IMR-90 (cell line): Measurements from ENCODE around the gene OTUB2. TPM values are rescaled to one million over a fixed set of nuclear protein-coding genes. Genes with fewer than 3 reads are reported as not detected.

Experiments used
- ATAC-seq: fragments of 200-7000 bp; cut with Tn5 transposase; 2 replicates; pipeline ENCODE4 v1.9.1; 2020; ENCODE audit warnings: low read depth, mild to moderate bottlenecking, moderate library complexity
- BruUV-seq: library from RNA; stranded (reverse); fragments of 400-500 nt; replicated peaks from 2 replicates; lab custom pipeline; 2021; lab: Mats Ljungman, UMichigan
- CTCF ChIA-PET: fragments of 300-600 bp; formaldehyde crosslinking; extraction: SDS; loops from one replicate; lab custom pipeline; 2021; ENCODE audit warnings: antibody characterized with exemption; lab: Yijun Ruan, JAX
- POLR2A ChIA-PET: fragments of 300-600 bp; sonication (Branson Sonifier 250); formaldehyde crosslinking; loops from one replicate; lab custom pipeline; 2022; ENCODE audit warnings: antibody characterized with exemption; ENCODE audit not compliant: unreplicated experiment; lab: Charles Lee
- DNase-seq: peaks from one replicate; pipeline ENCODE4 v3.0.0; 2013
- H2AFZ ChIP-seq: replicated peaks from 2 replicates; pipeline ENCODE3; 2013; ENCODE audit warnings: low read length, mild to moderate bottlenecking; ENCODE audit not compliant: poor library complexity
- H2AK5ac ChIP-seq: 2 replicates; pipeline ENCODE4 v1.6.1; 2013; ENCODE audit warnings: low read depth, low read length, inconsistent platforms
- H2AK9ac ChIP-seq: replicated peaks from 2 replicates; pipeline ENCODE3; 2013; ENCODE audit warnings: mild to moderate bottlenecking, low read depth, low read length, moderate library complexity; ENCODE audit not compliant: poor library complexity
- H2BK120ac ChIP-seq: 2 replicates; pipeline ENCODE4 v1.6.1; 2013; ENCODE audit warnings: low read depth, low read length, inconsistent platforms
- H2BK15ac ChIP-seq: 3 replicates; pipeline ENCODE4 v1.6.1; 2013; ENCODE audit warnings: low read depth, low read length, inconsistent platforms
- H2BK20ac ChIP-seq: 2 replicates; pipeline ENCODE4 v1.6.1; 2013; ENCODE audit warnings: low read depth, mild to moderate bottlenecking, inconsistent platforms, low read length, moderate library complexity
- H2BK5ac ChIP-seq: 2 replicates; pipeline ENCODE4 v1.6.1; 2013; ENCODE audit warnings: mild to moderate bottlenecking, low read depth, low read length, inconsistent platforms; ENCODE audit not compliant: poor library complexity, severe bottlenecking
- H3K14ac ChIP-seq: replicated peaks from 2 replicates; pipeline ENCODE4 v1.6.1; 2013; ENCODE audit warnings: low read depth, low read length, inconsistent platforms
- H3K18ac ChIP-seq: 2 replicates; pipeline ENCODE4 v1.6.1; 2013; ENCODE audit warnings: low read depth, low read length, control low read depth
- H3K23ac ChIP-seq: 2 replicates; pipeline ENCODE4 v1.6.1; 2013; ENCODE audit warnings: low read depth, low read length, inconsistent platforms
- H3K27ac ChIP-seq: 2 replicates; pipeline ENCODE4 v1.5.1; 2013; ENCODE audit warnings: mild to moderate bottlenecking, control low read depth, low read length; ENCODE audit not compliant: insufficient read depth
- H3K27me3 ChIP-seq: 2 replicates; pipeline ENCODE4 v1.6.1; 2013; ENCODE audit warnings: low read length; ENCODE audit not compliant: control insufficient read depth, insufficient read depth
- H3K36me3 ChIP-seq: 2 replicates; pipeline ENCODE4 v1.6.1; 2013; ENCODE audit warnings: low read length, mixed read lengths; ENCODE audit not compliant: control insufficient read depth, insufficient read depth
- H3K4ac ChIP-seq: 2 replicates; pipeline ENCODE4 v1.6.1; 2013; ENCODE audit warnings: low read depth, low read length, inconsistent platforms
- H3K4me1 ChIP-seq: 2 replicates; pipeline ENCODE4 v1.6.1; 2013; ENCODE audit warnings: low read length, mixed read lengths; ENCODE audit not compliant: control insufficient read depth, insufficient read depth
- H3K4me2 ChIP-seq: 2 replicates; pipeline ENCODE4 v1.6.1; 2013; ENCODE audit warnings: low read depth, mild to moderate bottlenecking, control low read depth, low read length, moderate library complexity
- H3K4me3 ChIP-seq: 2 replicates; pipeline ENCODE4 v1.5.1; 2013; ENCODE audit warnings: low read depth, mild to moderate bottlenecking, control low read depth, low read length, moderate library complexity; ENCODE audit not compliant: insufficient read depth
- H3K56ac ChIP-seq: 2 replicates; pipeline ENCODE4 v1.6.1; 2013; ENCODE audit warnings: low read length, inconsistent platforms; ENCODE audit not compliant: insufficient read depth; ENCODE audit errors: extremely low read depth
- H3K79me1 ChIP-seq, 2 experiments: 2 replicates each; pipeline ENCODE4 v1.6.1; 2013; ENCODE audit warnings: low read length in 2 of 2, inconsistent platforms in 1 of 2, low read depth in 1 of 2
- H3K9ac ChIP-seq: 2 replicates; pipeline ENCODE4 v1.6.1; 2013; ENCODE audit warnings: low read depth, low read length, control low read depth
- H3K9me1 ChIP-seq: 2 replicates; pipeline ENCODE4 v1.6.1; 2013; ENCODE audit warnings: low read length, inconsistent platforms; ENCODE audit not compliant: insufficient read depth
- H3K9me3 ChIP-seq: 2 replicates; pipeline ENCODE4 v1.6.1; 2013; ENCODE audit warnings: low read length; ENCODE audit not compliant: control insufficient read depth, insufficient read depth
- H4K20me1 ChIP-seq: 2 replicates; pipeline ENCODE4 v1.6.1; 2013; ENCODE audit warnings: low read length, inconsistent platforms; ENCODE audit not compliant: insufficient read depth
- H4K5ac ChIP-seq: 2 replicates; pipeline ENCODE4 v1.6.1; 2013; ENCODE audit warnings: mild to moderate bottlenecking, low read depth, low read length, control low read depth
- H4K8ac ChIP-seq, 2 experiments: 2 replicates each; pipeline ENCODE4 v1.6.1; 2013; ENCODE audit warnings: low read depth in 2 of 2, low read length in 2 of 2, control low read depth in 1 of 2, inconsistent platforms in 1 of 2
- H4K91ac ChIP-seq: 2 replicates; pipeline ENCODE4 v1.6.1; 2013; ENCODE audit warnings: low read depth, low read length, inconsistent platforms; ENCODE audit not compliant: insufficient read depth
- BHLHE40 ChIP-seq: fragments of 150-350 bp; IDR thresholded peaks from 2 replicates; pipeline ENCODE4 v1.6.1; 2016; ENCODE audit warnings: mild to moderate bottlenecking, low read depth, low read length
- ELK1 ChIP-seq: fragments of 150-350 bp; IDR thresholded peaks from 2 replicates; pipeline ENCODE4 v1.6.1; 2016; ENCODE audit warnings: low read depth, mild to moderate bottlenecking, low read length, moderate library complexity, borderline replicate concordance
- FOS ChIP-seq: fragments of 150-350 bp; IDR thresholded peaks from 2 replicates; pipeline ENCODE4 v1.6.1; 2016; ENCODE audit warnings: low read depth, low read length
- MAFK ChIP-seq: IDR thresholded peaks from 2 replicates; pipeline ENCODE4 v1.6.1; 2012; ENCODE audit warnings: low read depth, low read length, improper control_type of control experiment
- MXI1 ChIP-seq: IDR thresholded peaks from 2 replicates; pipeline ENCODE4 v1.6.1; 2012; ENCODE audit warnings: low read depth, mild to moderate bottlenecking, low read length, moderate library complexity, borderline replicate concordance
- NFE2L2 ChIP-seq: fragments of 150-350 bp; IDR thresholded peaks from 2 replicates; pipeline ENCODE4 v1.6.1; 2016; ENCODE audit warnings: low read depth, mild to moderate bottlenecking, low read length
- POLR2A ChIP-seq: IDR thresholded peaks from 2 replicates; pipeline ENCODE4 v1.6.1; 2012; ENCODE audit warnings: mild to moderate bottlenecking, low read depth, low read length
- USF2 ChIP-seq: fragments of 150-350 bp; IDR thresholded peaks from 2 replicates; pipeline ENCODE4 v1.6.1; 2017; ENCODE audit warnings: mild to moderate bottlenecking, antibody characterized with exemption, low read length, low read depth
- WGBS, 2 experiments: methylation state at CpG; one replicate each; pipeline versions ENCODE4 v1.1.5 to v1.1.7; 2013; ENCODE audit warnings: missing lambda C conversion rate in 2 of 2; ENCODE audit not compliant: insufficient read length in 1 of 2; ENCODE audit errors: extremely low coverage in 2 of 2; 5-methylcytosine and 5-hydroxymethylcytosine counted together
- dilution Hi-C: fragments of 300-500 bp; cut with HindIII; formaldehyde crosslinking; loops from one replicate; pipeline ENCODE4 v1.14.3; 2018; ENCODE audit warnings: low sequenced_read_pairs; ENCODE audit not compliant: unreplicated experiment
- in situ Hi-C: fragments of 300-500 bp; cut with MboI; formaldehyde crosslinking; loops from 3 replicates; pipeline ENCODE4 v1.14.3; 2019; ENCODE audit warnings: low sequenced_read_pairs, inconsistent platforms, mixed read lengths
- intact Hi-C: fragments of 100-400 bp; cut with micrococcal nuclease; formaldehyde crosslinking; loops from 2 replicates; pipeline ENCODE4 v1.10.0; 2022
- polyA plus RNA-seq, 3 experiments: library from polyadenylated mRNA; depleted of rRNA; stranded (reverse); fragments of >200 nt; gene quantifications; 2 replicates each; pipeline ENCODE4 v1.2.3, GENCODE V29; 2012; ENCODE audit warnings: low replicate concordance in 1 of 3
- total RNA-seq: library from RNA; depleted of rRNA; stranded (reverse); fragments of >200 nt; gene quantifications from 2 replicates; pipeline ENCODE4 v1.2.3, GENCODE V29; 2012

OTUB2 gene
- total and polyA plus RNA-seq, 2 of the 4 experiments (the other 2 are of a cell fraction) = 1.1 to 2.5 TPM

GRCh38 chr14:94080621-94081385, 54.7 kb downstream of the OTUB2 start, which contains the start of the genes DDX24 and IFI27L1:
Gene DDX24 (minus strand): TSS chr14:94081202. CDS start chr14:94079742, 1,460 bp downstream.
Gene IFI27L1 (plus strand): TSS chr14:94081310. CDS start chr14:94096938, 15,628 bp downstream.
- TF ChIP-seq FOS (0 out of 2 replicates have a peak, but pooled peaks have one; percentile 4), MAFK (peak; percentile 23; the same call in 1 of the 2 replicates), MXI1 (peak; percentile 90), USF2 (peak; percentile 4; the same call in 1 of the 2 replicates), ELK1 (no peak), NFE2L2 (no peak), BHLHE40 (peak; percentile 89), POLR2A (peak; percentile 95)
- intact Hi-C loops = loop anchor here (2.0 to 5.0 kb wide), 2 partner anchors 48 to 749 kb away; partner anchors contain the start of genes BTBD7 and IFI27L2

More at GRCh38 chr14:94080621-94081385, 54.7 kb downstream of the OTUB2 start, which contains the start of the genes DDX24 and IFI27L1:
- Histone ChIP-seq H2BK20ac (no peak within 1 kb of the TSS), H3K4me2 (peak within 1 kb of the TSS; percentile 99), H3K9me1 (peaks cover 6% of the 10 kb centered on the region), H3K27me3 (no peaks in the 10 kb centered on the region), H3K9ac (peak within 1 kb of the TSS; percentile 97), H2AFZ (peak within 1 kb of the TSS; percentile 91), H3K4me3 (peak within 1 kb of the TSS; percentile 84), H2AK9ac (peak within 1 kb of the TSS; percentile 95), H3K27ac (peak within 1 kb of the TSS; percentile 70), H3K4me1 (peaks cover 6% of the 10 kb centered on the region), H3K9me3 (no peaks in the 10 kb centered on the region), H3K18ac (peak within 1 kb of the TSS; percentile 77), H2BK120ac (peak within 1 kb of the TSS; percentile 50; the same call in 1 of the 2 replicates), H3K79me1 (peaks cover 22 to 52% of the 10 kb centered on the region in 2 experiments; a peak in 3 of 4 replicates), H3K56ac (peak within 1 kb of the TSS; percentile 87), H2BK15ac (peak within 1 kb of the TSS; percentile 58; the same call in 1 of the 3 replicates), H4K5ac (peak within 1 kb of the TSS; percentile 77), H2BK5ac (peak within 1 kb of the TSS; percentile 59), H3K23ac (peak within 1 kb of the TSS; percentile 97), H4K91ac (peak within 1 kb of the TSS; percentile 58; the same call in 1 of the 2 replicates), H3K14ac (peak within 1 kb of the TSS; percentile 84), H3K4ac (peak within 1 kb of the TSS; percentile 67), H4K20me1 (peaks cover 32% of the 10 kb centered on the region), H2AK5ac (peak within 1 kb of the TSS; percentile 54; the same call in 1 of the 2 replicates), H3K36me3 (peaks cover 15% of the 10 kb centered on the region), H4K8ac (peak within 1 kb of the TSS; percentile 70 to 95)
- dilution Hi-C loops = no loop called here
- ChIA-PET POLR2A (interaction anchor here (0.6 to 1.2 kb wide), 2 partner anchors 19 to 55 kb away, joined by 3 read pairs; partner anchors contain the start of gene OTUB2), CTCF (interaction anchor here (0.7 to 1.8 kb wide), 4 partner anchors 44 to 56 kb away, joined by 3 to 10 read pairs (median 6); no protein-coding TSS in a partner anchor)
- no TSS peak for BruUV-seq
- in situ Hi-C loops = no loop called here
- peak; percentile 98 for ATAC-seq
- WGBS, 2 experiments = 0% methylated on average over 50 of the region's 77 CpGs; no CpG with 5 or more reads in 1 of the 2 experiments
- peak; percentile 93 for DNase-seq
